K562 (cell line): ENCODE data around the gene TTLL8. TPM values are rescaled to one million over a fixed set of nuclear protein-coding genes. Genes with fewer than 3 reads are reported as not detected.
A peak's percentile ranks its signal among the peaks of the same experiment; 100 is the strongest.

Experiments used
- ATAC-seq: fragments of 200-7000 bp; cut with Tn5 transposase; 3 replicates; pipeline ENCODE4 v1.9.1; 2020; ENCODE audit warnings: moderate library complexity
- BruUV-seq: library from RNA; stranded (reverse); fragments of 400-500 nt; replicated peaks from 2 replicates; lab custom pipeline; 2021; lab: Mats Ljungman, UMichigan
- CTCF ChIA-PET: fragments of 300-600 bp; formaldehyde crosslinking; extraction: SDS; loops from one replicate; lab custom pipeline; 2021; ENCODE audit warnings: low intra/inter-chr PET ratio; lab: Yijun Ruan, JAX
- POLR2A ChIA-PET: fragments of 300-600, 350-650 bp; sonication (Branson Sonifier 250); formaldehyde crosslinking; extraction: SDS; loops from one replicate; lab custom pipeline; 2021; ENCODE audit warnings: antibody characterized with exemption, inconsistent platforms; lab: Yijun Ruan, JAX
- DNase-seq, 4 experiments: peaks; one replicate each; pipeline versions ENCODE4 v3.0.0 to v3.0.0-alpha.2; 2011 to 2018; ENCODE audit warnings: low spot score in 3 of 4, mixed read lengths in 3 of 4; ENCODE audit errors: extremely low read depth in 1 of 4
- FAIRE-seq: peaks from 2 replicates; lab custom pipeline; 2011; peaks lifted over from hg19 to GRCh38; lab: Jason Lieb, UNC
- H2AFZ ChIP-seq: 2 replicates; pipeline ENCODE4 v1.6.0; 2011; ENCODE audit warnings: low read depth, low read length, control low read depth, inconsistent platforms
- H3K27ac ChIP-seq: fragments of 200-600 bp; 3 replicates; pipeline ENCODE4 v1.8.0; 2011; ENCODE audit warnings: low read depth, mild to moderate bottlenecking, control low read depth, inconsistent platforms, low read length, moderate library complexity, mixed read lengths; ENCODE audit errors: extremely low read depth
- H3K27me3 ChIP-seq, 2 experiments: fragments of 300-600 bp in 1 of 2; 2 replicates in 1 of 2; 3 replicates in 1 of 2; pipeline versions ENCODE4 v1.6.0 to v1.8.0; 2011; ENCODE audit warnings: inconsistent platforms in 2 of 2, low read length in 2 of 2, mild to moderate bottlenecking in 1 of 2, mixed read lengths in 1 of 2, moderate library complexity in 1 of 2; ENCODE audit not compliant: control insufficient read depth in 2 of 2, insufficient read depth in 2 of 2
- H3K36me3 ChIP-seq: fragments of 300-600 bp; 3 replicates; pipeline ENCODE4 v1.8.0; 2011; ENCODE audit warnings: mild to moderate bottlenecking, low read length, inconsistent platforms; ENCODE audit not compliant: control insufficient read depth, insufficient read depth
- H3K4me1 ChIP-seq, 2 experiments: fragments of 200-600 bp in 1 of 2; replicated peaks in 1 of 2; 2 replicates in 1 of 2; 3 replicates in 1 of 2; pipeline versions ENCODE4 v1.5.1 to v1.8.0; 2011; ENCODE audit warnings: inconsistent platforms in 2 of 2, low read length in 2 of 2, mild to moderate bottlenecking in 1 of 2, mixed read lengths in 1 of 2, moderate library complexity in 1 of 2; ENCODE audit not compliant: control insufficient read depth in 2 of 2, insufficient read depth in 2 of 2
- H3K4me2 ChIP-seq: 2 replicates; pipeline ENCODE4 v1.6.1; 2011; ENCODE audit warnings: low read length, control low read depth, inconsistent platforms, mixed read lengths; ENCODE audit not compliant: insufficient read depth
- H3K4me3 ChIP-seq: fragments of 200-600 bp; sonication (generic), shearing (Covaris generic); 2 replicates; pipeline ENCODE4 v1.5.1; 2016; ENCODE audit warnings: control low read depth, inconsistent platforms
- H3K79me2 ChIP-seq: fragments of 200-600 bp; 3 replicates; pipeline ENCODE4 v1.8.0; 2011; ENCODE audit warnings: low read length, inconsistent platforms; ENCODE audit not compliant: control insufficient read depth, insufficient read depth
- H3K9ac ChIP-seq, 2 experiments: 2 replicates each; pipeline versions ENCODE4 v1.6.0 to v1.6.1; 2011; ENCODE audit warnings: low read depth in 2 of 2, low read length in 2 of 2, control low read depth in 1 of 2, inconsistent platforms in 1 of 2, mild to moderate bottlenecking in 1 of 2, mixed read lengths in 1 of 2; ENCODE audit not compliant: insufficient read depth in 1 of 2
- H3K9me1 ChIP-seq: one replicate; pipeline ENCODE4 v1.6.0; 2011; ENCODE audit warnings: inconsistent platforms, mild to moderate bottlenecking, low read length, moderate library complexity; ENCODE audit not compliant: control insufficient read depth, insufficient read depth
- H3K9me3 ChIP-seq: replicated peaks from 2 replicates; pipeline ENCODE4 v1.5.1; 2011; ENCODE audit warnings: low read depth, low read length, inconsistent platforms; ENCODE audit not compliant: control insufficient read depth, insufficient read depth
- H4K20me1 ChIP-seq: replicated peaks from 2 replicates; pipeline ENCODE4 v1.6.1; 2011; ENCODE audit warnings: low read length, inconsistent platforms, mixed read lengths; ENCODE audit not compliant: control insufficient read depth, insufficient read depth
- CTCF ChIP-seq, 3 experiments: IDR thresholded peaks in 2 of 3; conservative IDR thresholded peaks in 1 of 3; 2 replicates each; pipeline ENCODE4 v1.5.1; 2011 to 2012; ENCODE audit warnings: low read length in 3 of 3, mild to moderate bottlenecking in 3 of 3, control low read depth in 2 of 3, improper control_type of control experiment in 1 of 3, inconsistent platforms in 1 of 3, low read depth in 1 of 3, mixed read lengths in 1 of 3, moderate library complexity in 1 of 3; ENCODE audit not compliant: insufficient read depth in 2 of 3
- KLF1 ChIP-seq: fragments of 450-650 bp; IDR thresholded peaks from 2 replicates; pipeline ENCODE4 v1.6.1; 2016; ENCODE audit warnings: missing genetic modification characterization, missing compliant biosample characterization
- MBD1 ChIP-seq: fragments of 250-450 bp; sonication (Bioruptor Pico); IDR thresholded peaks from 2 replicates; pipeline ENCODE4 v1.8.0; 2022; ENCODE audit warnings: inconsistent platforms
- MBD2 ChIP-seq: sonication (generic); IDR thresholded peaks from 2 replicates; pipeline ENCODE4 v1.6.1; 2016; ENCODE audit warnings: low read depth, borderline replicate concordance
- NFIX ChIP-seq: fragments of 250-450 bp; sonication (Bioruptor Pico); IDR thresholded peaks from 2 replicates; pipeline ENCODE4 v1.4.0; 2020; ENCODE audit warnings: low read depth, mild to moderate bottlenecking, moderate library complexity
- RAD21 ChIP-seq, 2 experiments: fragments of 250-450 bp in 1 of 2; fragments of 450-650 bp in 1 of 2; sonication (Bioruptor Pico) in 1 of 2; formaldehyde crosslinking in 1 of 2; IDR thresholded peaks in 1 of 2; conservative IDR thresholded peaks in 1 of 2; 2 replicates each; pipeline versions ENCODE4 v1.4.0 to v1.8.0; 2020 to 2022; ENCODE audit warnings: mild to moderate bottlenecking in 2 of 2, moderate library complexity in 1 of 2
- ZNF165 ChIP-seq: fragments of 250-450 bp; sonication (Bioruptor Pico); IDR thresholded peaks from 2 replicates; pipeline ENCODE4 v1.4.0; 2020; ENCODE audit warnings: borderline replicate concordance
- ZNF668 ChIP-seq: fragments of 250-450 bp; sonication (Bioruptor Pico); IDR thresholded peaks from 2 replicates; pipeline ENCODE4 v1.8.0; 2022; ENCODE audit warnings: mild to moderate bottlenecking, inconsistent platforms
- ZNF717 ChIP-seq: fragments of 250-450 bp; sonication (Bioruptor Pico); IDR thresholded peaks from 2 replicates; pipeline ENCODE4 v1.5.0; 2021
- WGBS: fragments of 100-300 bp; shearing (Covaris generic); methylation state at CpG from one replicate; pipeline ENCODE4 v1.1.6; 2016; ENCODE audit warnings: low coverage, mixed read lengths; ENCODE audit not compliant: insufficient coverage; ENCODE audit errors: missing lambda C conversion rate; 5-methylcytosine and 5-hydroxymethylcytosine counted together
- in situ Hi-C: fragments of 300-500 bp; cut with MboI; formaldehyde crosslinking; loops from 4 replicates; pipeline ENCODE4 v1.15.0; 2018; ENCODE audit warnings: inconsistent platforms, mixed read lengths
- intact Hi-C: fragments of 100-400 bp; cut with micrococcal nuclease; formaldehyde crosslinking; loops from 2 replicates; pipeline ENCODE4 v1.14.2; 2022
- polyA plus RNA-seq, 8 experiments: library from polyadenylated mRNA; depleted of rRNA in 4 of 8; stranded (reverse) in 5 of 8; unstranded in 3 of 8; fragments of >200 nt; fragmentation: Nextera tagmentation in 2 of 8; fragmentation: Illumina TruSeq in 1 of 8; extraction: Ambion mirVana in 2 of 8; extraction: Trizol in 1 of 8; gene quantifications; 2 replicates each; pipeline versions ENCODE4 v1.2.1 to v1.2.3, GENCODE V29; 2011 to 2014; ENCODE audit warnings: inconsistent platforms in 1 of 8, missing spikeins in 1 of 8
- total RNA-seq, 7 experiments: library from RNA; depleted of rRNA in 6 of 7; stranded (reverse); fragments of >200 nt in 6 of 7; fragmentation: Illumina TruSeq in 2 of 7; extraction: Trizol in 2 of 7; gene quantifications; 2 replicates each; pipeline versions ENCODE4 v1.2.1 to v1.2.3, GENCODE V29; 2011 to 2021; ENCODE audit warnings: low replicate concordance in 1 of 7
- TF ChIP-seq, protein P1 (sequence below): sonication (generic); formaldehyde crosslinking; IDR thresholded peaks from 2 replicates; pipeline ENCODE4 v1.9.0; 2022; ENCODE audit warnings: mild to moderate bottlenecking, missing genetic modification reagents
- TF ChIP-seq, protein P2 (sequence below): fragments of 450-650 bp; IDR thresholded peaks from 2 replicates; pipeline ENCODE4 v1.6.1; 2016; ENCODE audit warnings: missing biosample characterization, missing genetic modification characterization

Gene TTLL8
- total and polyA plus RNA-seq, 9 of the 15 experiments (the other 6 are each of a cell fraction or from before 2014, with no cell fraction given): not detected

GRCh38 chr22:50035131-50035881 is 22.8 kb downstream of the TTLL8 start:
- H3K9me3 ChIP-seq: no peaks in the 10 kb centered on the region
- no peaks in the 10 kb centered on the region; the same call in 1 of the 2 replicates for H4K20me1 ChIP-seq
- H3K27ac ChIP-seq: no peak overlapping the region
- H3K4me2 ChIP-seq: no peak overlapping the region
- CTCF ChIA-PET: no interaction called here
- intact Hi-C loops (no loop called here), in situ Hi-C loops (no loop called here)
- POLR2A ChIA-PET: no interaction called here
- FAIRE-seq (no peak), DNase-seq (no peak), ATAC-seq (0 out of 3 replicates have a peak, but pooled peaks have one; percentile 35)
- WGBS: 3% methylated on average over 15 of the region's 24 CpGs
- no TSS peak for BruUV-seq
- H3K4me3 ChIP-seq: no peak overlapping the region
- TF ChIP-seq ZNF668 (CRISPR knock-in tag): no peak
- TF ChIP-seq MBD2: no peak
- TF ChIP-seq RAD21 (CRISPR knock-in tag; conservative IDR thresholded peaks at IDR 0.05 in 1 of 2, IDR thresholded peaks at IDR 0.05 in 1 of 2): 0 out of 4 replicates have a peak, but pooled peaks of 1 of the 2 experiments have one; percentile 17
- no peak for TF ChIP-seq KLF1
- no peak for TF ChIP-seq NFIX (CRISPR knock-in tag)
- peak in 1 of 3 experiments; percentile 18; a peak in 1 of 6 replicates for TF ChIP-seq CTCF (IDR thresholded peaks at IDR 0.05 in 2 of 3, conservative IDR thresholded peaks at IDR 0.05 in 1 of 3; ENCODE audit: insufficient read depth in 2 of 3, low read depth in 1 of 3, low read length in 3 of 3)
- TF ChIP-seq, protein P1, sequence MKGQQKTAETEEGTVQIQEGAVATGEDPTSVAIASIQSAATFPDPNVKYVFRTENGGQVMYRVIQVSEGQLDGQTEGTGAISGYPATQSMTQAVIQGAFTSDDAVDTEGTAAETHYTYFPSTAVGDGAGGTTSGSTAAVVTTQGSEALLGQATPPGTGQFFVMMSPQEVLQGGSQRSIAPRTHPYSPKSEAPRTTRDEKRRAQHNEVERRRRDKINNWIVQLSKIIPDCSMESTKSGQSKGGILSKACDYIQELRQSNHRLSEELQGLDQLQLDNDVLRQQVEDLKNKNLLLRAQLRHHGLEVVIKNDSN: no peak
- no peak for TF ChIP-seq MBD1
- TF ChIP-seq, protein P2, sequence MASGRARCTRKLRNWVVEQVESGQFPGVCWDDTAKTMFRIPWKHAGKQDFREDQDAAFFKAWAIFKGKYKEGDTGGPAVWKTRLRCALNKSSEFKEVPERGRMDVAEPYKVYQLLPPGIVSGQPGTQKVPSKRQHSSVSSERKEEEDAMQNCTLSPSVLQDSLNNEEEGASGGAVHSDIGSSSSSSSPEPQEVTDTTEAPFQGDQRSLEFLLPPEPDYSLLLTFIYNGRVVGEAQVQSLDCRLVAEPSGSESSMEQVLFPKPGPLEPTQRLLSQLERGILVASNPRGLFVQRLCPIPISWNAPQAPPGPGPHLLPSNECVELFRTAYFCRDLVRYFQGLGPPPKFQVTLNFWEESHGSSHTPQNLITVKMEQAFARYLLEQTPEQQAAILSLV (tag): no peak
- TF ChIP-seq ZNF717 (CRISPR knock-in tag): no peak
- no peak for TF ChIP-seq ZNF165 (CRISPR knock-in tag)
- H3K9me1 ChIP-seq: no peaks in the 10 kb centered on the region
- peaks cover 0 to 41% of the 10 kb centered on the region in 2 experiments; a peak in 2 of 5 replicates for H3K4me1 ChIP-seq
- peaks cover 4 to 62% of the 10 kb centered on the region in 2 experiments; a peak in 4 of 5 replicates for H3K27me3 ChIP-seq
- no peaks in the 10 kb centered on the region for H3K79me2 ChIP-seq
- H3K9ac ChIP-seq: no peak overlapping the region
- no peak overlapping the region for H2AFZ ChIP-seq
- no peaks in the 10 kb centered on the region for H3K36me3 ChIP-seq
